SU-DHL-6 (cell line): ENCODE data around the gene HS3ST4.

Source experiments
- H2AFZ ChIP-seq: fragments of 200-600 bp; sonication (generic); 2 replicates; pipeline ENCODE4 v1.6.1; 2014; ENCODE audit warnings: low read depth, mild to moderate bottlenecking, moderate library complexity, mixed read lengths, antibody characterized with exemption, low read length; ENCODE audit not compliant: severe bottlenecking
- H3F3A ChIP-seq: fragments of 200-600 bp; shearing (Covaris generic); 2 replicates; pipeline ENCODE4 v1.6.0; 2016; ENCODE audit warnings: antibody characterized with exemption, mild to moderate bottlenecking; ENCODE audit not compliant: insufficient read depth
- H3K27ac ChIP-seq: fragments of 200-600 bp; sonication (generic); 2 replicates; pipeline ENCODE4 v1.5.1; 2016; ENCODE audit warnings: low read depth, mild to moderate bottlenecking, low read length, moderate library complexity, mixed read lengths
- H3K27me3 ChIP-seq: fragments of 200-600 bp; sonication (generic), shearing (Covaris generic); 2 replicates; pipeline ENCODE4 v1.6.0; 2014; ENCODE audit warnings: mild to moderate bottlenecking, low read length
- H3K36me3 ChIP-seq: fragments of 200-600 bp; sonication (generic); 2 replicates; pipeline ENCODE4 v1.6.1; 2014; ENCODE audit warnings: mild to moderate bottlenecking, low read length, mixed read lengths
- H3K4me2 ChIP-seq: fragments of 300-600, 200-600 bp; shearing (Covaris generic), sonication (generic); 2 replicates; pipeline ENCODE4 v1.6.0; 2014; ENCODE audit warnings: low read length, low read depth, mild to moderate bottlenecking; ENCODE audit not compliant: poor library complexity, severe bottlenecking
- H3K4me3 ChIP-seq: fragments of 200-600 bp; sonication (generic); 2 replicates; pipeline ENCODE4 v1.5.1; 2014; ENCODE audit warnings: antibody characterized with exemption, low read length, mild to moderate bottlenecking, mixed read lengths; ENCODE audit not compliant: insufficient read depth, poor library complexity, severe bottlenecking
- H3K79me2 ChIP-seq: fragments of 200-600 bp; sonication (generic); 2 replicates; pipeline ENCODE4 v1.6.1; 2014; ENCODE audit warnings: mild to moderate bottlenecking, low read length, moderate library complexity; ENCODE audit not compliant: insufficient read depth
- H3K9ac ChIP-seq: fragments of 200-600 bp; sonication (generic); 2 replicates; pipeline ENCODE4 v1.7.0; 2014; ENCODE audit warnings: mild to moderate bottlenecking, low read length
- H3K9me2 ChIP-seq: fragments of 200-600 bp; sonication (generic); replicated peaks from 2 replicates; pipeline ENCODE4 v1.6.1; 2014; ENCODE audit warnings: low read length; ENCODE audit not compliant: insufficient read depth
- H3K9me3 ChIP-seq: fragments of 200-600 bp; sonication (generic); 2 replicates; pipeline ENCODE4 v1.6.1; 2014; ENCODE audit warnings: low read length, mixed read lengths; ENCODE audit not compliant: insufficient read depth
- H4K20me1 ChIP-seq: fragments of 200-600 bp; sonication (generic); 2 replicates; pipeline ENCODE4 v1.6.1; 2014; ENCODE audit warnings: low read depth, mild to moderate bottlenecking, antibody characterized with exemption, low read length, moderate library complexity, mixed read lengths
- EZH2phosphoT487 ChIP-seq: fragments of 200-600 bp; sonication (generic), shearing (Covaris generic); conservative IDR thresholded peaks from 2 replicates; pipeline ENCODE4 v1.6.1; 2018; ENCODE audit warnings: mild to moderate bottlenecking, antibody characterized with exemption, low read length, moderate library complexity, mixed read lengths
- TF ChIP-seq, protein P1 (sequence below): fragments of 200-600 bp; sonication (generic); IDR thresholded peaks from one replicate; pipeline ENCODE4 v1.5.1; 2017; ENCODE audit warnings: antibody characterized with exemption, mild to moderate bottlenecking, low read length, moderate library complexity; ENCODE audit not compliant: insufficient read depth, poor library complexity, severe bottlenecking

HS3ST4 gene

DNA sequence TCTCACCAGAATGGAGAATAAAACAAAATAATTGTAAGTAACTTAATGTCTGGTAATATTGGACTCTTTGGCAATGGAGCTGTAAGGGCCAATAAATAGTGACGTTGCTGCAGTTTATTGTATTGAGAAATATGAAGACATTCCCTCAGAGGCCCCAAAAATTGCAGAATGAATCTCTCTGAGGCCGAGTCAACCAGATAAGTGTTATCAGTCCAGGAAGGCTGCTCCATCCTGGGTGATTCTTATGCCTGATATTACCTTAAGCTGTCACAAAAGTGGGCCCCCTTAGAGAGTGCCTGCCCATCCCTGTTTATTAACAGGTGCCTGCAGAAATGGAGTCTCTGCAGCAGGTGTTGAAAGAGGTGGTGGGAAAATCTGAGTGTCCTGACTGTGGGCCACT is 219.2 kb downstream of the HS3ST4 start:
- Histone ChIP-seq H3K9me2 (no peaks in the 10 kb centered on the region), H3K4me3 (no peak overlapping the region), H3K4me2 (no peak overlapping the region), H2AFZ (no peak overlapping the region), H3K9me3 (no peaks in the 10 kb centered on the region), H3K27me3 (no peaks in the 10 kb centered on the region), H3K9ac (no peak overlapping the region), H3F3A (no peaks in the 10 kb centered on the region), H3K36me3 (no peaks in the 10 kb centered on the region), H4K20me1 (no peaks in the 10 kb centered on the region), H3K27ac (no peak overlapping the region), H3K79me2 (no peaks in the 10 kb centered on the region)
- TF ChIP-seq, protein P1, sequence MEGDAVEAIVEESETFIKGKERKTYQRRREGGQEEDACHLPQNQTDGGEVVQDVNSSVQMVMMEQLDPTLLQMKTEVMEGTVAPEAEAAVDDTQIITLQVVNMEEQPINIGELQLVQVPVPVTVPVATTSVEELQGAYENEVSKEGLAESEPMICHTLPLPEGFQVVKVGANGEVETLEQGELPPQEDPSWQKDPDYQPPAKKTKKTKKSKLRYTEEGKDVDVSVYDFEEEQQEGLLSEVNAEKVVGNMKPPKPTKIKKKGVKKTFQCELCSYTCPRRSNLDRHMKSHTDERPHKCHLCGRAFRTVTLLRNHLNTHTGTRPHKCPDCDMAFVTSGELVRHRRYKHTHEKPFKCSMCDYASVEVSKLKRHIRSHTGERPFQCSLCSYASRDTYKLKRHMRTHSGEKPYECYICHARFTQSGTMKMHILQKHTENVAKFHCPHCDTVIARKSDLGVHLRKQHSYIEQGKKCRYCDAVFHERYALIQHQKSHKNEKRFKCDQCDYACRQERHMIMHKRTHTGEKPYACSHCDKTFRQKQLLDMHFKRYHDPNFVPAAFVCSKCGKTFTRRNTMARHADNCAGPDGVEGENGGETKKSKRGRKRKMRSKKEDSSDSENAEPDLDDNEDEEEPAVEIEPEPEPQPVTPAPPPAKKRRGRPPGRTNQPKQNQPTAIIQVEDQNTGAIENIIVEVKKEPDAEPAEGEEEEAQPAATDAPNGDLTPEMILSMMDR, result no peak
- TF ChIP-seq EZH2phosphoT487, result no peak

DNA sequence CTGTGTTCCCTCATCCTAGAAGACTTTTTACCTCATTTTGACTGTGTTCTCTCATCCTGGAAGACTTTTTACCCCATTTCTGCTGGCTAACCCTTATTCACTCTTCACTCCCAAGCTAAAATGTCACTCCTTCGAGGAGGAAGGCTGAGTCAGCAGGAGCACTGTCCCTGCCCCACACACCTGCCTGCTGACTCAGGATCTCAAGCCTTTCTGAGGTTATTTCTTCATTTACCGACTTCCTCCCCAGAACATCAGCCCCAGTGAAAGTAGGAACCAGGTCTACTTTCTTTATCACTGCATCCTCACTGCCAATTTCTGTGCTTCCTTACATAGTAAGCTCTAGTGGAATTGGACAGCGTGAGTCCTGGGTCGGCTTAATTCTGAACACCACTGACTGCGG is 220.6 kb downstream of the HS3ST4 start:
- no peaks in the 10 kb centered on the region for H3K36me3 ChIP-seq
- no peak overlapping the region for H3K4me2 ChIP-seq
- H3F3A ChIP-seq, result no peaks in the 10 kb centered on the region
- no peak overlapping the region for H3K27ac ChIP-seq
- H3K4me3 ChIP-seq, result no peak overlapping the region
- H3K9ac ChIP-seq, result no peak overlapping the region
- no peaks in the 10 kb centered on the region for H3K27me3 ChIP-seq
- no peaks in the 10 kb centered on the region for H3K9me2 ChIP-seq
- H3K79me2 ChIP-seq, result no peaks in the 10 kb centered on the region
- no peaks in the 10 kb centered on the region for H4K20me1 ChIP-seq
- TF ChIP-seq, protein P1, result no peak
- TF ChIP-seq EZH2phosphoT487, result no peak
- H3K9me3 ChIP-seq, result no peaks in the 10 kb centered on the region
- no peak overlapping the region for H2AFZ ChIP-seq

DNA sequence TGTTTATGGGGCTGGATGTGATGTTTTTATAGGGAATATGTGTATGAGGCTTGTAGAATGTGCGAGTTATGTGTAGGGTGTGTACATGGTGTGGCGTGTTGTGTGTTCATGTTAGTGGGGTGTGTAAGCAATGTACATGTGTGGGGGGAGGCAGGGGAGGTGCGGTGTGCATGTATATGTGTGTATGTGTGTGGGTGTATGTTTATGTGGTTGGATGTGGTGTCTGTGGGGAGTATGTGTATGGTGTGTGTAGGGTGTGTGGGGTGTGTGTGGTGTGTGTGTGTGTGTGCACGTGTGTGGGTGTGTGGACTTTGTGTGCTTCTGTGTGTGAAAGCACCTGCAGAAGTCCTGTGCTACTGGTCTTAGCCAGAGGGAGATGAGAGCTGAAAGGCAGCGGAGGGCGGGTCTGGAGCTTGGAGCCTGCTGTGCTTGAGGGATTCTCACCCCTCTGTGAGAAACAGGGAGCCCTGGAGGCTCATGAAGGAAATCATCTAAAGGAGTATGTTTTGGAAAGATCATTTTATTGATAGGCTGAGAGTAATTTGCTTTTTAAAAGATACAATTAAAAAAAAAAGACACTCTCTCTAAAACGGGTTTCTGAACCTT is 222.7 kb downstream of the HS3ST4 start:
- H3K4me2 ChIP-seq, result no peak overlapping the region
- no peaks in the 10 kb centered on the region for H3K9me3 ChIP-seq
- H3K9me2 ChIP-seq, result no peaks in the 10 kb centered on the region
- no peaks in the 10 kb centered on the region for H3F3A ChIP-seq
- H3K36me3 ChIP-seq, result no peaks in the 10 kb centered on the region
- no peaks in the 10 kb centered on the region for H3K79me2 ChIP-seq
- H4K20me1 ChIP-seq, result no peaks in the 10 kb centered on the region
- H3K9ac ChIP-seq, result no peak overlapping the region
- H3K27me3 ChIP-seq, result no peaks in the 10 kb centered on the region
- TF ChIP-seq, protein P1, result no peak
- no peak for TF ChIP-seq EZH2phosphoT487
- no peak overlapping the region for H2AFZ ChIP-seq
- H3K4me3 ChIP-seq, result no peak overlapping the region
- no peak overlapping the region for H3K27ac ChIP-seq
